A673 (cell line): Measurements from ENCODE around the gene ANP32B. TPM values are rescaled to one million over a fixed set of nuclear protein-coding genes. Genes with fewer than 3 reads are reported as not detected.

Experiments used
- BruUV-seq: library from RNA; stranded (reverse); fragments of 400-500 nt; replicated peaks from 2 replicates; lab custom pipeline; 2021; lab: Mats Ljungman, UMichigan
- CTCF ChIA-PET: fragments of 300-600 bp; sonication (Branson Sonifier 250); formaldehyde crosslinking; loops from one replicate; lab custom pipeline; 2022; ENCODE audit warnings: antibody characterized with exemption; lab: Charles Lee
- POLR2A ChIA-PET: fragments of 300-600 bp; sonication (Branson Sonifier 250); formaldehyde crosslinking; loops from one replicate; lab custom pipeline; 2022; ENCODE audit warnings: antibody characterized with exemption; ENCODE audit not compliant: low non-redundant PET; lab: Charles Lee
- DNase-seq: peaks from one replicate; pipeline ENCODE4 v3.0.0-alpha.2; 2015; ENCODE audit warnings: low spot score
- H3K27ac ChIP-seq: fragments of 200-600 bp; sonication (generic); 2 replicates; pipeline ENCODE4 v1.5.1; 2016; ENCODE audit warnings: mixed run types, low read depth, mild to moderate bottlenecking, mixed read lengths, antibody characterized with exemption, low read length; ENCODE audit not compliant: poor library complexity, severe bottlenecking
- H3K27me3 ChIP-seq: fragments of 200-600 bp; sonication (generic); replicated peaks from 2 replicates; pipeline ENCODE4 v1.6.1; 2017; ENCODE audit warnings: mixed run types, low read depth, mild to moderate bottlenecking, mixed read lengths, antibody characterized with exemption, low read length; ENCODE audit not compliant: insufficient read depth, poor library complexity
- H3K36me3 ChIP-seq: fragments of 200-600 bp; sonication (generic); 2 replicates; pipeline ENCODE4 v1.6.1; 2016; ENCODE audit warnings: mixed run types, mild to moderate bottlenecking, mixed read lengths, antibody characterized with exemption, low read length; ENCODE audit not compliant: insufficient read depth, poor library complexity, severe bottlenecking
- H3K4me1 ChIP-seq: fragments of 200-600 bp; sonication (generic); 2 replicates; pipeline ENCODE4 v1.6.1; 2017; ENCODE audit warnings: mixed run types, mild to moderate bottlenecking, mixed read lengths, antibody characterized with exemption, low read length; ENCODE audit not compliant: insufficient read depth, poor library complexity, severe bottlenecking
- H3K4me3 ChIP-seq: fragments of 200-600 bp; sonication (generic); 2 replicates; pipeline ENCODE4 v1.5.1; 2016; ENCODE audit warnings: low read depth, mixed run types, mild to moderate bottlenecking, mixed read lengths, low read length; ENCODE audit not compliant: poor library complexity, severe bottlenecking
- H3K9me3 ChIP-seq: fragments of 200-600 bp; sonication (generic); 2 replicates; pipeline ENCODE4 v1.6.1; 2016; ENCODE audit warnings: mixed run types, low read depth, mild to moderate bottlenecking, mixed read lengths, antibody characterized with exemption, low read length; ENCODE audit not compliant: poor library complexity, severe bottlenecking
- CTCF ChIP-seq: fragments of 300-800, 200-600 bp; sonication (generic); conservative IDR thresholded peaks from 2 replicates; pipeline ENCODE4 v1.5.1; 2017; ENCODE audit warnings: low read depth, mild to moderate bottlenecking, antibody characterized with exemption, low read length, moderate library complexity, mixed read lengths
- EZH2 ChIP-seq: fragments of 200-600 bp; sonication (generic); IDR thresholded peaks from 2 replicates; pipeline ENCODE4 v1.6.1; 2017; ENCODE audit warnings: borderline replicate concordance, low read depth, mild to moderate bottlenecking, mixed read lengths, antibody characterized with exemption, low read length; ENCODE audit not compliant: poor library complexity, severe bottlenecking
- intact Hi-C: fragments of 100-400 bp; cut with micrococcal nuclease; formaldehyde crosslinking; loops from one replicate; pipeline ENCODE4 v1.10.0; 2022; ENCODE audit not compliant: unreplicated experiment
- total RNA-seq: library from RNA; stranded (reverse); gene quantifications from 2 replicates; pipeline ENCODE4 v1.2.3, GENCODE V29; 2021

ANP32B gene
- total RNA-seq, 1 experiment from 2014 or later, result 237 TPM

DNA sequence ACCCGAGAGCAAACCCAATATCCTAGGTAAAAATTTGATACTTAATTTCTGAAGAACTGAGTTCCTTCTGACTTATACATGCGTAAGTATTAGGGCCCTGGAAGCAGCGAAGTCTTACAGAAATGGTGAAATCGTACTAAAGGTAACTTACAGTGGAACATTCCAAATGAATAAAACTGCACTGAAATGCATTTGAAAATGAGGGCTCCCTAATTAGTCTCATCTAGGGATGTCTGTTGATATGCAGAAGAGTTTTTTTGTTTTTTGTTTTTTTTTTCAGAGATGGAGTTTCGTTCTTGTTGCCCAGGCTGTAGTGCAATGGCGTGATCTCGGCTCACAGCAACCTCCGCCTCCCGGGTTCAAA lies 63.0 kb downstream of the ANP32B start:
- TF ChIP-seq CTCF (no peak), EZH2 (no peak)
- H3K4me1 ChIP-seq, result no peaks in the 10 kb centered on the region
- no peak overlapping the region for H3K4me3 ChIP-seq
- CTCF ChIA-PET, result interaction anchor here (1.9 kb wide), 1 partner anchor 11 kb away, joined by 5 read pairs; no protein-coding TSS in a partner anchor
- no peaks in the 10 kb centered on the region for H3K27me3 ChIP-seq
- POLR2A ChIA-PET, result no interaction called here
- H3K9me3 ChIP-seq, result no peaks in the 10 kb centered on the region
- H3K27ac ChIP-seq, result no peak overlapping the region
- no TSS peak for BruUV-seq
- intact Hi-C loops, result no loop called here
- H3K36me3 ChIP-seq, result no peaks in the 10 kb centered on the region
- no peak for DNase-seq

DNA sequence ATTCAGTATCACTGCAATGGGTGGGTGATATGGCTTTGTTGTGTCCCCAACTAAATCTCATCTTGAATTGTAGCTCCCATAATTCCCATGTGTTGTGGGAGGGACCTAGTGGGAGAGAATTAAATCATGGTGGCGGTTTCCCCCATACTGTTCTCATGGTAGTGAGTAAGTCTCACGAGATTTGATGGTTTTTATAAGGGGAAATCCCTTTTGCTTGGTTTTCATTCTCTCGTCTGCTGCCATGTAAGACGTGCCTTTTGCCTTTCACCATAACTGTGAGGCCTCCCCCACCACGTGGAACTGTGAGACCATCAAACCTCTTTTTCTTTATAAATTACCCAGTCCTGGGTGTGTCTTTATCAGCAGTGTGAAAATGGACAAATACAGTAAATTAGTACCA lies 63.9 kb downstream of the ANP32B start:
- ChIA-PET CTCF (interaction anchor here (1.8 kb wide), 1 partner anchor 12 kb away, joined by 5 read pairs; no protein-coding TSS in a partner anchor), POLR2A (no interaction called here)
- no TSS peak for BruUV-seq

DNA sequence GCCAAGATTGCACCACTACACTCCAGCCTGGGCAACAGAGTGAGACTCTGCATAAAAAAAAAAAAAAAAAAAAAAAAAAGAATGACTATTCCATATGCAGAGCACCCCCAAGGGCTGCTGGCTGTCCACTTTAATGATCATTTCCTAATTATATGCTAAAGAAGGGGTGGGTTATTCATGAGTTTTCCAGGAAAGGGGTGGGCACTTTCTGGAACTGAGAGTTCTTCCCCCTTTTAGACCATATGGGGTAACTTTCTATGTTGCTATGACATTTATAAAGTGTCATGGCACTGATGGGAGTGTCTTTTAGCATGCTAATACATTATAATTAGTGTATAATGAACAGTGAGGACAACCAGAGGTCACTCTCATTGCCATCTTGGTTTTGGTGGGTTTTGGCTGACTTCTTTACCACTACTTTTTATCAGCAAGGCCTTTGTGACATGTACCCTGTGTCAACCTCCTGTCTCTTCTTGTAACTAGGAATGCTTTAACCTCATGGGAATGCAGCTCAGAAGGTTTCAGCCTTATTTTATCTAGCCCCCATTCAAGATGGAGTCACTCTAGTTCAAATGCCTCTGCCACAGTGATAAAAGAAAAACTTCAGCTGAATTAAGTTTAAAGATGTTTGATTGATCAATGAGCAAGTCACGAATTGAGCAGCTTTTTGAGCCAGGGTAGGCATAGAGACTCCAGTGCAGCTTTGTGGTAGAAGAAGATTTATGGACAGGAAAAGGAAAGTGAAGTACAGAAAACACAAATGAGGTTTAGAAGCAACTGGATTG lies 66.3 kb downstream of the ANP32B start:
- TF ChIP-seq CTCF (no peak), EZH2 (no peak)
- no peaks in the 10 kb centered on the region for H3K4me1 ChIP-seq
- BruUV-seq, result no TSS peak
- CTCF ChIA-PET, result no interaction called here
- H3K27me3 ChIP-seq, result no peaks in the 10 kb centered on the region
- POLR2A ChIA-PET, result no interaction called here
- H3K27ac ChIP-seq, result no peak overlapping the region
- no peak overlapping the region for H3K4me3 ChIP-seq
- DNase-seq, result no peak
- no peaks in the 10 kb centered on the region for H3K36me3 ChIP-seq
- intact Hi-C loops, result no loop called here
- no peaks in the 10 kb centered on the region for H3K9me3 ChIP-seq

More for the DNA sequence above, 63.9 kb downstream of the ANP32B start:
- no peak for TF ChIP-seq EZH2
- no peak for TF ChIP-seq CTCF
- Histone ChIP-seq H3K4me1 (no peaks in the 10 kb centered on the region), H3K9me3 (no peaks in the 10 kb centered on the region), H3K36me3 (no peaks in the 10 kb centered on the region), H3K27ac (no peak overlapping the region), H3K4me3 (no peak overlapping the region), H3K27me3 (no peaks in the 10 kb centered on the region)
- intact Hi-C loops, result no loop called here
- no peak for DNase-seq
